ENCODE results near the gene STT3A.
A peak's percentile ranks its signal among the peaks of the same experiment; 100 is the strongest.

The STT3A gene

DNA sequence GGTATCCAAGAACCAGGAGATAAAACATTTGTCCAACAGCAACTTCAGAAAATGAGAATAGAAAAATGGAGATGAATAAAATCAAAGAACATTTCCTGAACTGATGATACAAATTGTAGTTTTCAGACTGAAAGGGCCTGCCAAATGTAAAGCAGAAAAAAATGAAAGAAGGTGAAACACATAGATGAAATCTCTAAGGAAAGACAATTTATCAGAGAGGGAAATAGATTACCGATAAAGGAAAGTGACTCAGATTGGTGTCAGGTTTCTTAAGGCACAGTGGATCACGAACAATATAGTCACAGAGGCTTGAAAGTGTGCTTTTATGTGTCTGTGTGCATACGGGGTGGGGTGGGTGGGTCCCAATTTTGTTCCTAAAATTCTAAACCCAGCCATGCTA is 4.1 kb upstream of the STT3A start:
- DNase-seq (ENCODE audit: low read depth): no peak

DNA sequence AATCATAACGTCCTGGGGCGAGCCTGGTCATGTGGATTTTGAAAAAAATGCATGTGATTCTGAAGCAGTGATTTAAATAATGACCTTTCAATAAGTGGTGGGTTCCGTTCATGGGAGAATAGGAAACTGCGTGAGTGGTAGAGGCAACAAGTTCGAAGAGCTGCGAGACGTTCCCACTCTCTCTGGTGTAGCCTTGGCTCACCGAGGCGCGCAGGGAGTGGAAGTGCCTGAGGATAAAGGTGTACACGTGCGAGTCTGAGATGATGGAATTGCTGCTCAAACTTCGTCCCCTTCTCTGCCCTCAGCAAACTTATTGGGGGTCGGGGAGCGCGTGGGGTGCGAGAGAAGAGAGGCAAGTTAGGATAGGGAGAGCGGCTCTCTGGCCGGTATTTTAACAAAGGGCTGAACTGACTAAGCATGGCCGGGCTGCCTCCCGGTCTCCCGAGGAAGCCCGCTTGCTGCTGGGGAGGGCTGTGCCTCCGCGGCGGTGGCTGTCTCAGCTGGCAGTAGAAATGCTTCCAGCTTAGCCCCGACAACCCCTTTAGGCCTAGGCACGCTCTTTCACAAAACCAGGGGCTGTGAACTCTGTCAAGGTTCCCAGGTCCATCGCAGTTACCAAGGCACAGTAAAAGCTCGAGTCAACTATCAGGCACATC is 875 bp upstream of the STT3A start:
- peak; percentile 9 for DNase-seq (ENCODE audit: low read depth)

DNA sequence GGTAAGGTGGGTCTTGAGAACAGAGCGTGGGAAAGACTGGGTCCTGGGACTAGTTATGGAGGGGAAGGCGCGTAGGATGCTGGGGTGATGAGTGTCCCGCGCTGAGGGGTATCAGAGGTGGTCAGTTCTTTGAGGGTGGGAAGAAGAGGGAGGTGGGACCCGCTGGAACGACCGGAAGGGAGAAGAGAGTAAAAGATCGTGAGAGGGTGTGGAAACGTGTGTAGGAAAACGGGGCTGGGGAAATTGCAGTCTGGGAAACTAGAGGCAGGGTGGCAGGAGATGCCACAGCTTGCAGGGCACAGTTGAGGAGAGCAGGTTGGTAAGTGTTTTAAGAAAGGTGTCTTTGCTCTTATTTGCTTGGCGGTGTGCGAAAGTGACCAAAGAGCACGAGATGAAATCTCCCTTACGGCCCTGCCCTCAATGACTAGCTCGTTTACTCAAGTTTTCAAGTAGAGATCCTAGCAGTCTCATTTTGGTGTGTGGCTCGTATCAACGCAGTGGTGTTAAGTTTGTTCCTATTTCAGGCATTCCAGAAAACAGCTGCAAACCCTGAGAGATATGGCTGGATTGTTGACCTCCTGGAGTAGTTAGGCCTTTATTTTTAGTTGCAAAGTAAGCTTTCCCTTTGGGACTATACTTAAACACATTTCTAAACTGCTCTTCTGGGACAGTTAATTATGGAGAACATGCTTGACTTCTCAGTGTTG is 615 bp downstream of the STT3A start:
- DNase-seq (ENCODE audit: low read depth): peak; percentile 10

DNA sequence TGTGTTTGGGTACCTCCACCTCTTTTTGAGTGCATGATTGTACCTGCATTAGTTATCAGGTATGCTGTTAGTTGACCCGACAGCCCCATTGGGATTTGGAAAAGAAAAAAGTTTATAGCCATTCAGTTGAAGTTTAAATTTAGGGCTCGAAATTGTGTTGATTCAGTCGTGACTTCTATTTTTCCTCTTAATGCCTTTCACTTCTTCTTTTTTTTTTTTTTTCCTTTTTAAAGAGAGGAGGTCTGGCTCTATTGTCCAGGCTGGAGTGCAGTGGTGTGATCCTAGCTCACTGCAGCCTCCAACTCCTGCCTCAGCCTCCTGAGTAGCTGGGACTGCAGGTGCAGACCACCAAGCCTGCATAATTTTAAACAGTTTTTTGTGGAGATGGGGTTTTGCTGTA is 2.3 kb downstream of the STT3A start:
- no peak for DNase-seq (ENCODE audit: low read depth)

DNA sequence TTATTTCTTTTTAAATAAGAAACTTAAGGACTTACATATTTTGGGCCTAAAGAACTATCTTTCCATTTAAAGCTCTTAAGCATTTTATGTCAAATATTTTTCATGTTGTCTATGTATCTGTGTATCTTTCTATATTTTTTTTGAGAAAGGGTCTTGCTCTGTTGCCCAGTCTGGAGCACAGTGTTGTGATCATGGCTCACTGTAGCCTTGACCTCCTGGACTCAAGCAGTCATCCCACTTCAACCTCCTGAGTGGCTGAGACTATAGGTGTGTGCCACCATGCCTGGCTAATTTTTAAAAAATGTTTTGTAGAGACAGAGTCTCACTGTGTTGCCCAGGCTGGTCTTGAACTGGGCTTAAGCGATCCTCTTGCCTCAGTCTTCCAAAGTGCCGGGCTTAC is 8.0 kb downstream of the STT3A start:
- no peak for DNase-seq (ENCODE audit: low read depth)

DNA sequence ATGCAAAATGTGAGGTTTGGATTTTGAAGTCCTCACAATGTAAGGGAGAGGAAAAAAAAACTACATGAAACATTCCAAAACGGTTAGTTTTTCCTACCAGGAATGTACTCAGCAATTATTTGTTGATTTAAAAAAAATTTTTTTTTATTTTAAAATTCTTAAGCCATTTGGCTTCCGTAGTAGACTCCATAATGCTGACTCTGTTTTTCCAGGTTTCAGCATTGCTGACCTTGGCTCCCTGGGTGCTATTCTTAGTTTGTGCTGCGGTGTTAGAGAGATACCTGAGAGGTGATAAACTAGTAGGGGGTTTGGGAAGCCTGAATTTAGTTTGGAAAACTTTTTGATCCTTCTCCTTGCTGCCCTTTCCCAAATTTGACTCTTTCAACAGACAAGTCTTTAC is 10.6 kb downstream of the STT3A start:
- no peak for DNase-seq (ENCODE audit: low read depth)

DNA sequence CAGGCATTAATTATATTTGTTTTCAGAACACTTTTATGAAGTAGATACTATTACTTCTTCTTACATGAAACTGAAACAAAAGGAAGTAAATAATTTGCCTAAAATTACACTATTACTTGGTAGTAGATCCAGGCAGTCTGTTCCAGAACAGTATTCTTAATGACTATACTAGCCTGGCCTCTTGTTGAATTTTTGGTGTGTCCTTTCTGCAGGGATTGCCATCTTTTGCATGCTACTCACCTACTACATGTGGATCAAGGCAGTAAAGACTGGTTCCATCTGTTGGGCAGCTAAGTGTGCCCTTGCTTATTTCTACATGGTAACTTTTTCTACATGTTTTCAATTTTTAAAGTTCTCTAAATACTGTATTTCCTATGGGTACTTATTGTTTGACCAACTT is 12.8 kb downstream of the STT3A start:
- no peak for DNase-seq (ENCODE audit: low read depth)

DNA sequence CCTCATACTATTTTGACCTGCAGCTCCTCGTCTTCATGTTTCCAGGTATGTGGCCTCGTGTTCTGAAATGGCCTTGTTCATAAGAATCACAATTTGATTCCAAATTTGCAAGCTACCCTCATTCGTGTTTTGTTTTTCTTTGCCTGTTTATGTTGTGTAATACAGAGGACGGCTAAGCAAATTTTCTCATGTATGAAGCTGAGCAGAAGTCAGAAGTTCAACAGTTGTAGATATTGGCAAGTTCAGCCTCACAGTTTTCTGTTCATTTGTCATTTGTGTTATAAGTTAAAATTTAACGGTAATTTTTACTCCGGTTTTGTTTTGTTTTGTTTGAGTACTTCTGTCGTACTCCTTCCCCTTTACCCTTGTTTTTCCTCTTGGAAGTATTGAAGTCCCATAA is 16.9 kb downstream of the STT3A start:
- DNase-seq (ENCODE audit: low read depth): no peak

DNA sequence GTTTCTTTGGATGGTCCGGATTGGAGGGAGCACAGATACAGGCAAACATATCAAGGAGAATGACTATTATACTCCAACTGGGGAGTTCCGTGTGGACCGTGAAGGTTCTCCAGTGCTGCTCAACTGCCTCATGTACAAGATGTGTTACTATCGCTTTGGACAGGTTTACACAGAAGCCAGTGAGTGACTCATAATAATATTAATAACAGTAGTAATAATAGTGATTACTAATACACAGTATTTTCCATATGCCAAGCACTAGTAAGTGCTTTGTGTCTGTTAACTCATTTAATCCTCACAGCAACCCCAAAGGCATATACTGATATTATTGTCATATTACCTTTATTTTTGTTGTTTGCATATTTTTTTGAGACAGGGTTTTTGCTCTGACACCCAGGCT is 25.7 kb downstream of the STT3A start:
- DNase-seq (ENCODE audit: low read depth): no peak

DNA sequence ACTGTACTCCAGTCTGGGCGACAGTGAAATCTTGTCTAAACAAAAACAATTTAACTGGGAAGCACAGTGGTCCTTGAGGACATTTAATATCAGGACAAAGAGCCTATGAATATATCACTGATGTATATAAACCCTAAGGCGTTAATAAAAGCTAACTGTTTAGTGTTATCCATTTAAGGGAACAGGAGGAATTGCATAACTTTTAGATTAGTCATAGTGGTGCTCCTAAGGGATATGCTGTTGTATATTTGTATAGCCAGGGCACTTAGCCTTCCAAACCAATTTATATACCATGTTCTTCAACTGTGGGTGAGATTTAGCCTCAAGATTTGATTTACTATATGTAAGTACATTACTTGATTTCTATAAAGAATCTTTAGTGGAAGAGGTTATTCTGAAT is 29.3 kb downstream of the STT3A start:
- DNase-seq (ENCODE audit: low read depth): no peak

DNA sequence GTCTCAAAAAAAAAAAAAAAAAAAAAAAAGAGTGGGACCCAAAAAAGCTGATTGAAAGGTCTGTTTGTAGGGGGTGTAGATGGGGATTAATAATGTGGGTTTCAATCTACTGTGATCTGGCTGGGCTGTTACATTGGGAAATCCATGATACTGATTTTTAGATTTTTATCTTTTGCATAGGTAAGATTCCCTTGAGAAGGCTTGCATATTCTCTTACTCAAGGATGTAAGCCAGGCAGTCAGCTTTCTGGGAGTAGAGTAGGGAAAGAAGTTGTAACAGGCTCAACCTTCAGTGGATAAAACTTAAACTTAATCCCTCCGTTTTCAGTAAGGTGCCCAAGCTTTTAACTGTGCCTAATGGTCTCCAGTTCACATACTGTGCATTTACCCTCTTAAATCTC is 30.4 kb downstream of the STT3A start:
- DNase-seq (ENCODE audit: low read depth): no peak

DNA sequence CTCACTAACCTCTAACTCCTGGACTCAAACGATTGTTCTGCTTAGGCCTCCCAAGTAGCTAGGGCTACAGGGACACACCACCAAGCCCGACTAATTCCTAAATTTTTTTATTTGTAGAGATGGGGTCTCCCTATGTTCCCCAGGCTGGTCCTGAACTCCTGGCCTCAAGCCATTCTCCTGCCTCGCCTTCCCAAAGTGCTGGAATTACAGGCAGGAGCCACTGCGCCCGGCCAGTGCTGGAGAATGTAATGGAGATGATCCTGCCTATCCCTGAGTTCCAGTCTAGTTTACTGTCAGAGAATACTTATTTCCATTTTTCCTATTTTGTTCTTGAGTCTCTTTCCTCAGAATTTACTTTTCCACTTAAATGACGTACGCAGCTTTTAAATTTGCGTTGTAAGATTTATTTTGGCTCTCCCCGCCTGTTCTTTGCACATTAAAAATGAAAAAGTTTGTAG is 32.1 kb downstream of the STT3A start, which contains the start of gene CHEK1:
Gene CHEK1, plus strand, starts transcription at position 408 of the 458 bp plus-strand sequence. CDS start 1,606 bp downstream, outside the sequence.
- DNase-seq (ENCODE audit: low read depth): no peak

DNA sequence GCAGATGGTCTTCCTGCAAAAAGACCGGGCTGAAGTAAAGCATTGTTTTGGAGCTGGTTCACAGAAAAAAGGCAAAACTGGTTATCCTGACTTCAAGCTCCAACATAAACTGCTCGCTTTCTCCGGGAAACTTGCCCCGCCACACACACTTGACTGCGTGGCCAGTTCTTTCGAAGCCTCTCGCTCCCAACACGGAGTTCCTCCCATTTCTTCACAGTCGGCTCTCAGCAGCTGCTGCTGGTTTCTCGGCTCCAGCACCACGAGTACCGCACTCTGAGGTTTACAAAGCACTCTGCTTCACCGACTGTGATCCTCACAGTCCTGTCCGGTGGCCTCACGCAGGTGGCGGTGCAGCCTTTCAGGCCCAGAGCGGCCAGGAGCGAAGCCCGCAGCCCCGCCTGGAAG is 32.6 kb downstream of the STT3A start:
- no peak for DNase-seq (ENCODE audit: low read depth)

DNA sequence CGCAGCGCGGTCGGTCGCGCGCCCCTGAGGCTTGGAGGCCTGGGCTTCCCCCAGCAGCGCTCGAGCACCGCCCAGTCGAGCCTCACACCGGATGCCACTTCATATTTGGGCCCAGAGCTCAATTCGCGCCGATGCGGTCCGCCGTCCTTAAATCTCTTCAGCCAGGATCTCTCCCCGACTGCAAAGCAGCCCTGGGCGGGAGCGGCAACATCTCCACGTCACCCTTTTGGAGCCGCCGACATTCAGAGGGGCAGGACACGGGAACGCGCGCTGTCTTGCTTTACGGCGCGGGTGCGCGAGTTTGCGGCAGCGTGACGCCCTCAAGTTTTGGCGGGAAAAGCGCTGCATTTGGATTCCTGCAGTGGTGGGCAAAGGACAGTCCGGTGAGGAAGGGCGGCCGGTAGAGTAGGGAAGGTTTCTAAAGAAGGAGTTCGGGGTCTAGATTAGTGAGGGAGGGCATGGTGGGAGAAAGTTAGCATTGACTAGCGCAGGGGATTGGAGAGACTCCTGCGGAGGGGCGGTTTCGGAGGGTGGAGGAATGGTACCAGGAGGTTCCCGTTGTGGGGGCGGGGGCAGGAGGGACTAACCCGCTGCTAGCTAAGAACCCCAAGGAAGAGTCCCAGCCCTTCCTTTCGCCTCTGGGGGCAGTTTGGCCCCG is 33.1 kb downstream of the STT3A start:
- DNase-seq (ENCODE audit: low read depth): peak; percentile 81

DNA sequence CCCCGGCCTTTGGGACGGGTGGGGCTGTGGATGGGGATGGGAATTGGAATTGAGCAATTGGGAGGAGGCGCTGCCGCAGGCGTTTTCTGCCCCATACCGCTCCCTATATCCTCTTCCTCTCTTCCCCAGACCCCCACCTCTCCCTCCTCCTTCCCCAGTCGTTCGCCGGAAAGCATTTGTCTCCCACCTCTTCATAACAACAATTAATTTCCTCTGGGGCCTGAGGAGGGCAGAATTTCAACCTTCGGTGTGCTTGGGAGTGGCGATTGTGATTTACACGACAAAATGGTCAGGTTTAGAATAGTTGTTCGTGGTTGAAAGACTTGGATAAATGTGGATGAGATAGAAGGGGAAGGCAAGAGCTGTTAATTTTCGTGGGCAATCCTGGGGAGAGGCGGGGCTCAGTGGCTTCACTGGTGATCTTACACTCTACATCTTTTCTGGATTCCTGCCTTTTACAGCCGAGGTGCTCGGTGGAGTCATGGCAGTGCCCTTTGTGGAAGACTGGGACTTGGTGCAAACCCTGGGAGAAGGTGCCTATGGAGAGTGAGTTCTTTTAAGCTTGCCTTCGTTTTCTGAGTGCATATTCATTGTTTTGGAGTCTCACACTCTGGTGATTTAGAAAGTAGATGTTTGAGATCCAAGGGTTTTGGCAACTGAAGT is 33.8 kb downstream of the STT3A start:
- no peak for DNase-seq (ENCODE audit: low read depth)

DNA sequence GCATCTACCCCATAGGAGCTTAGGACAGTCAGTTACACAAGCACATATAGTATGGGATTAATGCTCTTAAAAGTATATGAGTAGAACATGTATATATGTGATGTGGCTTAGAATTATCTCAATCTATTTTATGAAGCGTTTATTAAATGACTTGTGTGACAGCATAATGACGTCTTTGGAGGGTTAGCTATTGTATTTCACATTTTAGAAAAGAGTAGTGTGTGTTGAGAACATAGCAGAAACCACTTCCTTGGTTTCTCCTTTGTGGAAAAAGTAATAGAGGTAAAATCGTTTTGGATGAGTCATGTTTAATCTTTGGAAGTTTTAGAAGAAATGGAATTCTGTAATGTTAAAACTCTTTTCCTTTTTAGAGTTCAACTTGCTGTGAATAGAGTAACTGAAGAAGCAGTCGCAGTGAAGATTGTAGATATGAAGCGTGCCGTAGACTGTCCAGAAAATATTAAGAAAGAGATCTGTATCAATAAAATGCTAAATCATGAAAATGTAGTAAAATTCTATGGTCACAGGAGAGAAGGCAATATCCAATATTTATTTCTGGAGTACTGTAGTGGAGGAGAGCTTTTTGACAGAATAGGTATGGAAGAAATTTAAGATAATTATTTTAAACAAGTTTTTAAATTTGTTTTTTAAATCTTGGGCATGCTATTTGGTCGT is 34.7 kb downstream of the STT3A start:
- no peak for DNase-seq (ENCODE audit: low read depth)

DNA sequence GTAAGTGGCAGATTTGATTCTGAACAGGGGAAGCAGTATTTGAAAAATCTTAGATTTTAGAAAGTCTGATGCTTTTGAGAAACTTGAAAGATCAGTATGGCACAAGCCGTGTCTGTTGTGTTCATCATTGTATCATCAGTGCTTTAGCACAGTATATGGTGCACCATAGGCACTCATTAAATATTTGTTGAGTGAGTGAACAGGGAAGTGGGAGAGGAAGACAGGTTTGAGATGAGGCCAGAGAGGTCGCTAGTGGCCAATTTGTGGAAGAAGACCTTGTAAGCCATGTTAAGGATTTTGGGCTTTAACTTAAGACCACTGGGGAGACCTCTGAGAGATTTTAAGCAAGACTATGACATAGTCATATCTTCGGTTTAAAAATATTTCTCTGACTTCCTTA is 45.2 kb downstream of the STT3A start:
- DNase-seq (ENCODE audit: low read depth): no peak

DNA sequence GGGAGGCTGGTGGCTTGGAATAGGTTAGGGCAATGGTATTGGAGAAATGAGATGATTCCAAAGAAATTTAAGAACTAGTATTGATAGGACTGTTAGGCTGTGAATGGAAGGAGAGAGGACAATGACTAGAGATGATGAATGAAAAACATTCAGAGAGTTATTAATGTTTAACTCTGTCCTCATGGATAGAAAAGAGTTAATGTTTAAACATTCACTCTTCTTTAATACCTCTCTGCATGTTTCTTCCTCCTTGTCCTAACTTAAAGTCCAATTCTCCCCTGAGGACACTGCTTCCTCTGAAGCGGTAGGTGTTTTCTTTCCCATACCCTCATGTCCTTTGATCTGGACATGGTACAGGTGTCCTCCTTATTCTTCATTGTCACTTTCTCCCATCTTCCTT is 45.7 kb downstream of the STT3A start:
- no peak for DNase-seq (ENCODE audit: low read depth)

DNA sequence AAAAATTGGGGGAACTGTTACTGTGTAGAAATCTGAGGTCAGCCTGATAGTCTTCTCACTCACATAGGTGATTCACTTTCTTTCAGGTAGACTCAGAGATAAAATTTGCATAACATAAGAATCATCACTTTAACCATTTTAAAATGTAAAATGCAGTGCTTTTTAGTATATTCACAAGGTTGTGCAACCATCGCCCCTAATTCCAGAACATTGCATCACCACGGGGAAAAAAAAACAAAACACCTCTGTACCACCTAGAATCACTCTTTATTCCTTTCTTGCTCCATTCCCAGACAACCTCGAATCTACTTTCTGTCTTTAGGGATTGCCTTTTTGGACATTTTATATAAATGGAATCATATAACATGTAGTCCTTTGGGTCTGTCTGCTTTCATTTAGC is 53.2 kb downstream of the STT3A start:
- no peak for DNase-seq (ENCODE audit: low read depth)

DNA sequence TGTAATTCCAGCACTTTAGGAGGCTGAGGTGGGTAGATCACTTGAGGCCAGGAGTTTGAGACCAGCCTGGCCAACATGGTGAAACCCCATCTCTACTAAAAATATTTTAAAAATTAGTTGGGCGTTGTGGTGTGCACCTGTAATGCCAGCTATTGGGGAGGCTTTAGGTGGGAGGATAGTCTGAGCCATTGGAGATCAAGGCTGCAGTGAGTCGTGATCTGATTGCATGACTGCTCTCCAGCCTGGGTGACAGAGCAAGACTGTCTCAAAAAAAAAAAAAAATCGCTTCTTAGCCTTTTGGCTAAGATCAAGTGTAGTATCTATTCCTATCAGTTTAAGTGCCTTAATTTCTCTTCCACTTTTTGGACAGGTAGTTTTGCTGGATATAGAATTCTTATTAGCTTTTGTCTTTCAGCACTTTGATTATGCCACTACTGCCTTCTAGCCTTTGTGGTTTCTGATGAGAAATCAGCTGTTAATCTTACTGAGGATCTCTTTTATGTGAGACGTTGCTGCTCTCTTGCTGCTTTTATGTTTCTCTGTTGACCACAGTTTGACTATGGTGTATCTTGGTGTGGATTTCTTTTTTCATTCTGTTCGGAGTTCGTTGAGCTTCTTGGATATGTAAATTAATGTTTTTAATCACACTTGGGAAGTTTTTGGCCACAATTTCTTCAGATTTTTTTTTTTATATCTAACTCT is 57.0 kb downstream of the STT3A start:
- no peak for DNase-seq (ENCODE audit: low read depth)

DNA sequence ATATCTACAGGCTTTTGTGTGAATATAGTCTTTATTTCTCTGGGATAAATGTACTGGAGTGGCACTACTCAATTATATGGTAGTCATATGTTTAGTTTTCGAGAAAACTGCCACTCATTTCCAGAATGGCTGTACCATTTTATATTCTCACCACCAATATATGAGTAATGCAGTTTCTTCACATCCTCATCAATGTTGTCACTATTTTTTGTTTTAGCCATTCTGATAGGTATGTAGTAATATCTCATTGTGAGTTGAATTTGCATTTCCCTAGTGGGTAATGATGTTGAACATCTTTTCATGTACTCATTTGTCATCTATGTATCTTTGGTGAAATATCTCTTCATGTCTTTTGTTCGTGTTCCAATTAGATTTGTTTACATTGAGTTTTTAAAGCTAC is 70.0 kb downstream of the STT3A start:
- DNase-seq (ENCODE audit: low read depth): no peak

DNA sequence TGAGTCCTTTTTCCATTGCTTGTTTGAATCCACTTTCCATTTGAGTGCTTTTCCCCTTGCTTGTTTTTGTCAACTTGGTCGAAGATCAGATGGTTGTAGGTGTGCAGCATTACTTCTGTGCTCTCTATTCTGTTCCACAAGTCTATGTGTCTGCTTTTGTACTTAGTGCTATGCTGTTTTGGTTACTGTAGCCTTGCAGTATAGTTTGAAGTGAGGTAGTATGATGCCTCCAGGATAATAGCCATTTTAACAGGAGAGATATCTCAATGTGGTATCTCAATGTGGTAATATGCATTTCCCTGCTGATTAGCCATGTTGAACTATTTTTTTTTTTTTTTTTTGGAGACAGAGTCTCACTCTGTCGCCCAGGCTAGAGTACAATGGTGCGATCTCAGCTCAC is 71.3 kb downstream of the STT3A start:
- no peak for DNase-seq (ENCODE audit: low read depth)
